Naive B cell (primary cell): ENCODE measurements around the gene SLC35A4. TPM values are rescaled to one million over a fixed set of nuclear protein-coding genes. Genes with fewer than 3 reads are reported as not detected.
"Not testable (repeated sequence)": the region's sequence is repeated elsewhere in the genome, so short reads cannot be mapped to it uniquely, and the experiment has no call there.

Experiments
- ATAC-seq, 2 donors: fragments of 150-1000 bp; cut with Tn5 transposase; 2 replicates each; pipeline ENCODE4 v1.10.0; 2021; ENCODE audit warnings: low read depth in 2 of 2, mild to moderate bottlenecking in 2 of 2, moderate library complexity in 2 of 2
- DNase-seq: peaks from one replicate; pipeline ENCODE4 v3.0.0; 2022
- H3K27ac Mint-ChIP-seq, 6 donors: one replicate each; pipeline ENCODE4 v1.8.0; 2020 to 2022; ENCODE audit warnings: mild to moderate bottlenecking in 6 of 6, mixed read lengths in 6 of 6, moderate library complexity in 5 of 6, inconsistent platforms in 2 of 6
- H3K27me3 Mint-ChIP-seq, 3 donors: one replicate each; pipeline ENCODE4 v1.8.0; 2021 to 2022; ENCODE audit warnings: mixed read lengths in 3 of 3, mild to moderate bottlenecking in 1 of 3
- H3K36me3 Mint-ChIP-seq, 2 donors: one replicate each; pipeline ENCODE4 v1.8.0; 2020 to 2022; ENCODE audit warnings: mixed read lengths in 2 of 2, inconsistent platforms in 1 of 2, mild to moderate bottlenecking in 1 of 2
- H3K4me1 Mint-ChIP-seq, 3 donors: one replicate each; pipeline ENCODE4 v1.8.0; 2020 to 2022; ENCODE audit warnings: mixed read lengths in 3 of 3, inconsistent platforms in 1 of 3, mild to moderate bottlenecking in 1 of 3, moderate library complexity in 1 of 3
- H3K4me3 Mint-ChIP-seq, 8 donors: one replicate each; pipeline ENCODE4 v1.8.0; 2020 to 2022; ENCODE audit warnings: mild to moderate bottlenecking in 8 of 8, mixed read lengths in 8 of 8, moderate library complexity in 8 of 8, inconsistent platforms in 2 of 8
- H3K9me3 Mint-ChIP-seq, 7 donors: one replicate each; pipeline ENCODE4 v1.8.0; 2020 to 2022; ENCODE audit warnings: mixed read lengths in 7 of 7, mild to moderate bottlenecking in 5 of 7, inconsistent platforms in 2 of 7, moderate library complexity in 1 of 7
- polyA plus RNA-seq, 6 donors: library from polyadenylated mRNA; unstranded; fragments of 300-500 nt; fragmentation: Illumina TruSeq; gene quantifications; one replicate each; pipeline ENCODE4 v1.2.3, GENCODE V29; 2021; ENCODE audit warnings: low read depth in 6 of 6

Gene SLC35A4
- polyA plus RNA-seq, 6 donors from 2014 or later, result 66.8 to 107 (median 74.6) TPM

GRCh38 chr5:140576776-140577201 is 12.2 kb downstream of the SLC35A4 start:
- Mint-ChIP-seq H3K36me3 (peaks cover 0 to 5% of the 10 kb centered on the region in 2 donors), H3K9me3 (no peaks in the 10 kb centered on the region), H3K27ac (peak overlapping the region in 1 of 6 donors; percentile 24), H3K4me1 (peaks cover 0 to 5% (median 0%) of the 10 kb centered on the region in 3 donors), H3K4me3 (no peak overlapping the region), H3K27me3 (peaks cover 0 to 8% (median 6%) of the 10 kb centered on the region in 3 donors)
- DNase-seq (no peak), ATAC-seq (no peak)

- DNase-seq, H3K4me1 Mint-ChIP-seq, H3K36me3 Mint-ChIP-seq, H3K4me3 Mint-ChIP-seq, H3K27ac Mint-ChIP-seq, ATAC-seq: not testable (repeated sequence)
- Mint-ChIP-seq H3K9me3 (peaks cover 0 to 16% (median 4%) of the 10 kb centered on the region in 7 donors), H3K27me3 (peaks cover 0 to 25% (median 17%) of the 10 kb centered on the region in 3 donors)
These were observed 14.6 kb downstream of the SLC35A4 start for GRCh38 chr5:140579188-140579747.

- ATAC-seq (no peak), DNase-seq (no peak)
- no peak overlapping the region for H3K4me3 Mint-ChIP-seq
- no peaks in the 10 kb centered on the region for H3K4me1 Mint-ChIP-seq
- peaks cover 0 to 16% (median 3%) of the 10 kb centered on the region in 7 donors for H3K9me3 Mint-ChIP-seq
- no peaks in the 10 kb centered on the region for H3K36me3 Mint-ChIP-seq
- no peak overlapping the region for H3K27ac Mint-ChIP-seq
- H3K27me3 Mint-ChIP-seq, result peaks cover 0 to 17% (median 15%) of the 10 kb centered on the region in 3 donors
These were observed 22.9 kb downstream of the SLC35A4 start for GRCh38 chr5:140587495-140587894.

- H3K4me3 Mint-ChIP-seq, result no peak overlapping the region
- ATAC-seq (no peak), DNase-seq (no peak)
- H3K4me1 Mint-ChIP-seq, result no peaks in the 10 kb centered on the region
- H3K9me3 Mint-ChIP-seq, result peaks cover 0 to 6% (median under 1%) of the 10 kb centered on the region in 7 donors
- no peak overlapping the region for H3K27ac Mint-ChIP-seq
- H3K27me3 Mint-ChIP-seq, result peaks cover 0 to 12% (median 9%) of the 10 kb centered on the region in 3 donors
- no peaks in the 10 kb centered on the region for H3K36me3 Mint-ChIP-seq
These were observed 23.9 kb downstream of the SLC35A4 start for GRCh38 chr5:140588311-140589070.

GRCh38 chr5:140590861-140591260 is 26.2 kb downstream of the SLC35A4 start:
- Mint-ChIP-seq H3K4me3 (no peak overlapping the region), H3K27me3 (peaks cover 7 to 21% (median 19%) of the 10 kb centered on the region in 3 donors), H3K36me3 (no peaks in the 10 kb centered on the region), H3K4me1 (peaks cover 0 to 3% (median 0%) of the 10 kb centered on the region in 3 donors), H3K9me3 (no peaks in the 10 kb centered on the region), H3K27ac (no peak overlapping the region)
- no peak for ATAC-seq
- DNase-seq, result no peak

- DNase-seq (no peak), ATAC-seq (no peak)
- Mint-ChIP-seq H3K4me1 (peaks cover 0 to 3% (median 0%) of the 10 kb centered on the region in 3 donors), H3K27ac (peak overlapping the region in 1 of 6 donors; percentile 60), H3K4me3 (no peak overlapping the region), H3K9me3 (no peaks in the 10 kb centered on the region), H3K27me3 (peaks cover 7 to 23% (median 13%) of the 10 kb centered on the region in 3 donors), H3K36me3 (no peaks in the 10 kb centered on the region)
These were observed 27.2 kb downstream of the SLC35A4 start for GRCh38 chr5:140591747-140592372.

- ATAC-seq, H3K27ac Mint-ChIP-seq, H3K4me1 Mint-ChIP-seq, H3K4me3 Mint-ChIP-seq, H3K9me3 Mint-ChIP-seq, DNase-seq, H3K36me3 Mint-ChIP-seq: not testable (repeated sequence)
- peaks cover 7 to 23% (median 13%) of the 10 kb centered on the region in 3 donors for H3K27me3 Mint-ChIP-seq
These were observed 28.4 kb downstream of the SLC35A4 start for GRCh38 chr5:140593070-140593469.

- Mint-ChIP-seq H3K4me1 (peaks cover 0 to 3% (median 0%) of the 10 kb centered on the region in 3 donors), H3K9me3 (no peaks in the 10 kb centered on the region), H3K36me3 (no peaks in the 10 kb centered on the region), H3K27me3 (peaks cover 10 to 30% (median 13%) of the 10 kb centered on the region in 3 donors), H3K4me3 (no peak overlapping the region), H3K27ac (no peak overlapping the region)
- ATAC-seq (no peak), DNase-seq (no peak)
These were observed 29.5 kb downstream of the SLC35A4 start for GRCh38 chr5:140594169-140594568.

- H3K4me1 Mint-ChIP-seq, result peaks cover 0 to 3% (median 0%) of the 10 kb centered on the region in 3 donors
- peaks cover 11 to 31% (median 13%) of the 10 kb centered on the region in 3 donors for H3K27me3 Mint-ChIP-seq
- H3K9me3 Mint-ChIP-seq, result no peaks in the 10 kb centered on the region
- H3K4me3 Mint-ChIP-seq, result no peak overlapping the region
- DNase-seq, result no peak
- H3K27ac Mint-ChIP-seq, result peak overlapping the region in 1 of 6 donors; percentile 34
- H3K36me3 Mint-ChIP-seq, result no peaks in the 10 kb centered on the region
- no peak for ATAC-seq
These were observed 31.1 kb downstream of the SLC35A4 start for GRCh38 chr5:140595538-140596300.

GRCh38 chr5:140596321-140596741 is 31.7 kb downstream of the SLC35A4 start:
- Mint-ChIP-seq H3K9me3 (no peaks in the 10 kb centered on the region), H3K4me3 (no peak overlapping the region), H3K27me3 (peaks cover 11 to 31% (median 13%) of the 10 kb centered on the region in 3 donors), H3K27ac (no peak overlapping the region), H3K4me1 (peaks cover 0 to 3% (median 0%) of the 10 kb centered on the region in 3 donors), H3K36me3 (no peaks in the 10 kb centered on the region)
- DNase-seq (no peak), ATAC-seq (no peak)

- ATAC-seq (no peak), DNase-seq (no peak)
- no peak overlapping the region for H3K27ac Mint-ChIP-seq
- no peaks in the 10 kb centered on the region for H3K9me3 Mint-ChIP-seq
- no peak overlapping the region for H3K4me3 Mint-ChIP-seq
- H3K36me3 Mint-ChIP-seq, result no peaks in the 10 kb centered on the region
- H3K4me1 Mint-ChIP-seq, result peaks cover 0 to 3% (median 0%) of the 10 kb centered on the region in 3 donors
- peaks cover 11 to 23% (median 13%) of the 10 kb centered on the region in 3 donors for H3K27me3 Mint-ChIP-seq
These were observed 34.2 kb downstream of the SLC35A4 start for GRCh38 chr5:140598836-140599235.

- no peak for ATAC-seq
- peaks cover 8 to 17% (median 11%) of the 10 kb centered on the region in 3 donors for H3K27me3 Mint-ChIP-seq
These were observed 35.5 kb downstream of the SLC35A4 start for GRCh38 chr5:140600096-140600495.

GRCh38 chr5:140602147-140602546 is 37.5 kb downstream of the SLC35A4 start:
- peak overlapping the region in 1 of 6 donors; percentile 2 for H3K27ac Mint-ChIP-seq
- peaks cover 0 to 8% (median 4%) of the 10 kb centered on the region in 3 donors for H3K27me3 Mint-ChIP-seq
- no peaks in the 10 kb centered on the region for H3K36me3 Mint-ChIP-seq
- no peak overlapping the region for H3K4me3 Mint-ChIP-seq
- ATAC-seq (no peak), DNase-seq (no peak)
- H3K9me3 Mint-ChIP-seq, result no peaks in the 10 kb centered on the region
- no peaks in the 10 kb centered on the region for H3K4me1 Mint-ChIP-seq

More at GRCh38 chr5:140600096-140600495, 35.5 kb downstream of the SLC35A4 start:
- Mint-ChIP-seq H3K27ac (no peak overlapping the region), H3K9me3 (no peaks in the 10 kb centered on the region), H3K36me3 (no peaks in the 10 kb centered on the region), H3K4me1 (peaks cover 0 to 2% (median 0%) of the 10 kb centered on the region in 3 donors), H3K4me3 (no peak overlapping the region)
- DNase-seq, result no peak
